PC-9 (cell line): ENCODE results near the gene ITGA2. TPM values are rescaled to one million over a fixed set of nuclear protein-coding genes. Genes with fewer than 3 reads are reported as not detected.

ENCODE experiments used
- BruUV-seq: library from RNA; stranded (reverse); fragments of 400-500 nt; replicated peaks from 2 replicates; lab custom pipeline; 2021; lab: Mats Ljungman, UMichigan
- CTCF ChIA-PET: fragments of 300-600 bp; sonication (Branson Sonifier 250); formaldehyde crosslinking; loops from one replicate; lab custom pipeline; 2022; ENCODE audit warnings: antibody characterized with exemption; lab: Charles Lee
- POLR2A ChIA-PET: fragments of 300-600 bp; sonication (Branson Sonifier 250); formaldehyde crosslinking; loops from one replicate; lab custom pipeline; 2022; ENCODE audit warnings: antibody characterized with exemption; ENCODE audit not compliant: unreplicated experiment; lab: Charles Lee
- DNase-seq, 2 experiments: peaks; one replicate each; pipeline versions ENCODE4 v3.0.0 to v3.0.0-alpha.2; 2015 to 2022; ENCODE audit warnings: mixed read lengths in 1 of 2
- H2AFZ ChIP-seq: fragments of 200-600 bp; sonication (generic); 2 replicates; pipeline ENCODE4 v1.8.1; 2017; ENCODE audit warnings: antibody characterized with exemption
- H3F3A ChIP-seq: fragments of 200-600 bp; sonication (generic); 2 replicates; pipeline ENCODE4 v1.8.1; 2017; ENCODE audit warnings: antibody characterized with exemption, mild to moderate bottlenecking, low read depth; ENCODE audit not compliant: insufficient read depth
- H3K27ac ChIP-seq: fragments of 200-600 bp; sonication (generic); 2 replicates; pipeline ENCODE4 v1.6.1; 2016; ENCODE audit warnings: mixed run types
- H3K27me3 ChIP-seq: fragments of 200-600 bp; sonication (generic); 2 replicates; pipeline ENCODE4 v1.6.1; 2016; ENCODE audit warnings: low read depth, mixed run types; ENCODE audit not compliant: insufficient read depth
- H3K36me3 ChIP-seq: fragments of 200-600 bp; sonication (generic); 2 replicates; pipeline ENCODE4 v1.6.1; 2016; ENCODE audit warnings: low read depth, mixed run types
- H3K4me1 ChIP-seq: fragments of 200-600 bp; sonication (generic); replicated peaks from 2 replicates; pipeline ENCODE4 v1.6.1; 2016; ENCODE audit warnings: mixed run types; ENCODE audit not compliant: insufficient read depth
- H3K4me2 ChIP-seq: fragments of 200-600 bp; sonication (generic); 2 replicates; pipeline ENCODE4 v1.6.1; 2017; ENCODE audit warnings: mixed run types
- H3K4me3 ChIP-seq: fragments of 200-600 bp; sonication (generic); 2 replicates; pipeline ENCODE4 v1.6.1; 2016; ENCODE audit warnings: mixed run types
- H3K79me2 ChIP-seq: fragments of 200-600 bp; sonication (generic); 2 replicates; pipeline ENCODE4 v1.6.1; 2017; ENCODE audit warnings: low read depth, mixed run types
- H3K9me2 ChIP-seq: fragments of 200-600 bp; sonication (generic); 2 replicates; pipeline ENCODE4 v1.8.1; 2017; ENCODE audit warnings: mild to moderate bottlenecking; ENCODE audit not compliant: insufficient read depth
- H3K9me3 ChIP-seq: fragments of 200-600 bp; sonication (generic); 2 replicates; pipeline ENCODE4 v1.8.1; 2016; ENCODE audit warnings: low read depth; ENCODE audit not compliant: insufficient read depth
- H4K20me1 ChIP-seq: fragments of 200-600 bp; sonication (generic); 2 replicates; pipeline ENCODE4 v1.8.1; 2017; ENCODE audit not compliant: insufficient read depth
- EZH2 ChIP-seq: fragments of 200-600 bp; sonication (generic); IDR thresholded peaks from 2 replicates; pipeline ENCODE4 v1.8.0; 2017; ENCODE audit warnings: antibody characterized with exemption, low read depth
- intact Hi-C: fragments of 100-400 bp; cut with micrococcal nuclease; formaldehyde crosslinking; loops from one replicate; pipeline ENCODE4 v1.10.0; 2022; ENCODE audit not compliant: unreplicated experiment
- total RNA-seq: library from RNA; stranded (reverse); gene quantifications from 2 replicates; pipeline ENCODE4 v1.2.3, GENCODE V29; 2021
- TF ChIP-seq, protein P1 (sequence below): fragments of 200-600 bp; sonication (generic); conservative IDR thresholded peaks from 2 replicates; pipeline ENCODE4 v1.6.1; 2017; ENCODE audit warnings: mixed run types, antibody characterized with exemption, mild to moderate bottlenecking, moderate library complexity

ITGA2 gene
- total RNA-seq, 1 experiment from 2014 or later, result 35.8 TPM

DNA sequence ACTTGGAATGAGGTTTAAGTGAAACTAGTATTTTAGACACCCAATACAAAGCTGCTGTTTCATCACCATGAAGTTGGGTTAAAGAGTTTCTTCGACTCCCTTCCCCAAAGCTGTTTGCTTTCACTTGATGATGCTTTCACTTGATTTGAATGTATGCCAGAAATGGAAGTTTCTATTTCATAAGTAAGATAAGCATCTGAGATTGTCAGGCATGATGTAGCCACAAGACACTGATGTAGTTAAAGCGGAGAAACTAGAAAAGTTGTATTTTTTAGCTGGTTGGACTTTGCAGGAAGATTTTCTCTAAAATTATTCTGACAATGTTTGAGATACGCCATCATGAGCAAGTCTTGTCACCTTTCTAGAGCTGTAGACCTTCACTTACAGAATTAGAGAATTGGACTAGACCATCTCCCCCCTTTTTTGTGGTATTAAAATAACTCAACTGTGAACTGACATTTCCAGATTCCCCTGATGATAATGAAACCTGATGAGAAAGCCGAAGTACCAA lies 100.4 kb downstream of the ITGA2 start:
- peak overlapping the region; percentile 23; the same call in 1 of the 2 replicates for H3K27ac ChIP-seq
- BruUV-seq, result no TSS peak
- peaks cover 11% of the 10 kb centered on the region; the same call in 1 of the 2 replicates for H3K4me1 ChIP-seq
- CTCF ChIA-PET, result no interaction called here
- POLR2A ChIA-PET, result no interaction called here
- H3K79me2 ChIP-seq, result no peaks in the 10 kb centered on the region
- no peak overlapping the region for H3K4me2 ChIP-seq
- DNase-seq, result no peak
- H3K4me3 ChIP-seq, result no peak overlapping the region
- H3K9me3 ChIP-seq, result no peaks in the 10 kb centered on the region
- peaks cover 23% of the 10 kb centered on the region for H3F3A ChIP-seq
- peaks cover 38% of the 10 kb centered on the region for H3K36me3 ChIP-seq
- TF ChIP-seq, protein P1, sequence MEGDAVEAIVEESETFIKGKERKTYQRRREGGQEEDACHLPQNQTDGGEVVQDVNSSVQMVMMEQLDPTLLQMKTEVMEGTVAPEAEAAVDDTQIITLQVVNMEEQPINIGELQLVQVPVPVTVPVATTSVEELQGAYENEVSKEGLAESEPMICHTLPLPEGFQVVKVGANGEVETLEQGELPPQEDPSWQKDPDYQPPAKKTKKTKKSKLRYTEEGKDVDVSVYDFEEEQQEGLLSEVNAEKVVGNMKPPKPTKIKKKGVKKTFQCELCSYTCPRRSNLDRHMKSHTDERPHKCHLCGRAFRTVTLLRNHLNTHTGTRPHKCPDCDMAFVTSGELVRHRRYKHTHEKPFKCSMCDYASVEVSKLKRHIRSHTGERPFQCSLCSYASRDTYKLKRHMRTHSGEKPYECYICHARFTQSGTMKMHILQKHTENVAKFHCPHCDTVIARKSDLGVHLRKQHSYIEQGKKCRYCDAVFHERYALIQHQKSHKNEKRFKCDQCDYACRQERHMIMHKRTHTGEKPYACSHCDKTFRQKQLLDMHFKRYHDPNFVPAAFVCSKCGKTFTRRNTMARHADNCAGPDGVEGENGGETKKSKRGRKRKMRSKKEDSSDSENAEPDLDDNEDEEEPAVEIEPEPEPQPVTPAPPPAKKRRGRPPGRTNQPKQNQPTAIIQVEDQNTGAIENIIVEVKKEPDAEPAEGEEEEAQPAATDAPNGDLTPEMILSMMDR, result no peak
- TF ChIP-seq EZH2, result no peak
- H2AFZ ChIP-seq, result no peak overlapping the region
- no peaks in the 10 kb centered on the region for H3K9me2 ChIP-seq
- intact Hi-C loops, result no loop called here
- H3K27me3 ChIP-seq, result no peaks in the 10 kb centered on the region
- H4K20me1 ChIP-seq, result no peaks in the 10 kb centered on the region

DNA sequence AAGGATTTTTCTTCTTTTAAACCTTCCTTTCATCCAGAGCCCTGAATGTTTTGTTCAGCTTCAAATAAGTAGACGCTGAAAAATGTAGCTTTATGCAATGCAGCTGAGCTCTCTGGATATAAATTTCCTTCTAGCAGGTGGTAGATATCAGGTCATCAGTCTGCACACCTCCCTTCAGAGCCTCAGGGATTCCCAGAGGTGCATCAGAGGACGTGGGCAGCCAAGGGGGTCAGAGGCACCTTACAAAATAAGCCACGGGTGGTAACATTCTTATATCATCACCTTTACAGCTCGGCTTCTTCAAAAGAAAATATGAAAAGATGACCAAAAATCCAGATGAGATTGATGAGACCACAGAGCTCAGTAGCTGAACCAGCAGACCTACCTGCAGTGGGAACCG lies 101.1 kb downstream of the ITGA2 start:
- CTCF ChIA-PET, result no interaction called here
- intact Hi-C loops, result no loop called here
- no TSS peak for BruUV-seq
- Histone ChIP-seq H3K27ac (0 out of 2 replicates have a peak overlapping the region, but pooled peaks have one; percentile 23), H2AFZ (no peak overlapping the region), H3K79me2 (no peaks in the 10 kb centered on the region), H3K4me3 (no peak overlapping the region), H3K9me2 (no peaks in the 10 kb centered on the region), H3K4me2 (no peak overlapping the region), H4K20me1 (no peaks in the 10 kb centered on the region), H3K27me3 (no peaks in the 10 kb centered on the region), H3K4me1 (peaks cover 11% of the 10 kb centered on the region; the same call in 1 of the 2 replicates), H3K9me3 (no peaks in the 10 kb centered on the region), H3K36me3 (peaks cover 35% of the 10 kb centered on the region), H3F3A (peaks cover 23% of the 10 kb centered on the region; the same call in 1 of the 2 replicates)
- no peak for DNase-seq
- TF ChIP-seq EZH2, result no peak
- TF ChIP-seq, protein P1, result no peak
- POLR2A ChIA-PET, result no interaction called here

DNA sequence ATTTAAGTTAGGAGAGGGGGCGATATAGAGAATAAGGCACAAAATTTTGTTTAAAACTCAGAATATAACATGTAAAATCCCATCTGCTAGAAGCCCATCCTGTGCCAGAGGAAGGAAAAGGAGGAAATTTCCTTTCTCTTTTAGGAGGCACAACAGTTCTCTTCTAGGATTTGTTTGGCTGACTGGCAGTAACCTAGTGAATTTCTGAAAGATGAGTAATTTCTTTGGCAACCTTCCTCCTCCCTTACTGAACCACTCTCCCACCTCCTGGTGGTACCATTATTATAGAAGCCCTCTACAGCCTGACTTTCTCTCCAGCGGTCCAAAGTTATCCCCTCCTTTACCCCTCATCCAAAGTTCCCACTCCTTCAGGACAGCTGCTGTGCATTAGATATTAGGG lies 102.1 kb downstream of the ITGA2 start:
- H3K27ac ChIP-seq, result no peak overlapping the region; the same call in 1 of the 2 replicates
- intact Hi-C loops, result no loop called here
- no peak overlapping the region for H2AFZ ChIP-seq
- H3K79me2 ChIP-seq, result no peaks in the 10 kb centered on the region
- no TSS peak for BruUV-seq
- no peak overlapping the region for H3K4me2 ChIP-seq
- POLR2A ChIA-PET, result no interaction called here
- no peak for DNase-seq
- no peaks in the 10 kb centered on the region for H3K9me3 ChIP-seq
- no peaks in the 10 kb centered on the region for H4K20me1 ChIP-seq
- H3K9me2 ChIP-seq, result no peaks in the 10 kb centered on the region
- peaks cover 11% of the 10 kb centered on the region; the same call in 1 of the 2 replicates for H3K4me1 ChIP-seq
- peaks cover 32% of the 10 kb centered on the region for H3K36me3 ChIP-seq
- H3K4me3 ChIP-seq, result no peak overlapping the region
- peaks cover 26% of the 10 kb centered on the region; the same call in 1 of the 2 replicates for H3F3A ChIP-seq
- CTCF ChIA-PET, result no interaction called here
- no peaks in the 10 kb centered on the region for H3K27me3 ChIP-seq
- TF ChIP-seq EZH2, result no peak
- TF ChIP-seq, protein P1, result no peak
